GOT3 (cell line): ENCODE measurements around the gene TENT4A.

Source experiments
- DNase-seq: peaks from one replicate; lab custom pipeline; 2025; ENCODE audit warnings: mixed read lengths; lab: John Stamatoyannopoulos, UW

TENT4A gene

GRCh38 chr5:6733411-6734242, 20.4 kb downstream of the TENT4A start:
- DNase-seq, result no peak

GRCh38 chr5:6734243-6734700, 21.0 kb downstream of the TENT4A start:
- no peak for DNase-seq

GRCh38 chr5:6734781-6735180, 21.5 kb downstream of the TENT4A start:
- DNase-seq, result no peak

GRCh38 chr5:6736106-6736505, 22.9 kb downstream of the TENT4A start:
- DNase-seq, result no peak

GRCh38 chr5:6736524-6737042, 23.4 kb downstream of the TENT4A start:
- no peak for DNase-seq

- DNase-seq, result no peak
These were observed 24.1 kb downstream of the TENT4A start for GRCh38 chr5:6737043-6737941.

GRCh38 chr5:6739603-6740002, 26.4 kb downstream of the TENT4A start:
- DNase-seq, result no peak

GRCh38 chr5:6740586-6741150, 27.4 kb downstream of the TENT4A start:
- DNase-seq, result no peak

- no peak for DNase-seq
These were observed 29.0 kb downstream of the TENT4A start for GRCh38 chr5:6742081-6742758.

- DNase-seq, result no peak
These were observed 29.9 kb downstream of the TENT4A start for GRCh38 chr5:6743161-6743560.

- DNase-seq, result no peak
These were observed 31.8 kb downstream of the TENT4A start for GRCh38 chr5:6744841-6745705.

- no peak for DNase-seq
These were observed 32.5 kb downstream of the TENT4A start for GRCh38 chr5:6745706-6746222.

GRCh38 chr5:6746244-6746643, 33.0 kb downstream of the TENT4A start:
- DNase-seq, result no peak

GRCh38 chr5:6747103-6747502, 33.9 kb downstream of the TENT4A start:
- no peak for DNase-seq

- no peak for DNase-seq
These were observed 34.9 kb downstream of the TENT4A start for GRCh38 chr5:6748142-6748541.

GRCh38 chr5:6749026-6749716, 35.9 kb downstream of the TENT4A start:
- DNase-seq, result no peak

- no peak for DNase-seq
These were observed 37.1 kb downstream of the TENT4A start for GRCh38 chr5:6750142-6750840.

GRCh38 chr5:6750951-6751685, 37.9 kb downstream of the TENT4A start:
- DNase-seq, result no peak

GRCh38 chr5:6752236-6752635, 39.0 kb downstream of the TENT4A start:
- DNase-seq, result no peak
